H1 (cell line): Measurements from ENCODE around the gene C3. TPM values are rescaled to one million over a fixed set of nuclear protein-coding genes. Genes with fewer than 3 reads are reported as not detected.

ENCODE experiments used
- microRNA-seq, 2 experiments: library from miRNA; unstranded; fragments of <30 nt; microRNA quantifications; one replicate each; pipeline versions ENCODE4 to v1.2.0, GENCODE V29; 2016 to 2020; ENCODE audit warnings: borderline microRNAs expressed in 2 of 2, borderline number of aligned reads in 2 of 2, borderline replicate concordance in 1 of 2
- polyA plus RNA-seq, 7 experiments: library from polyadenylated mRNA; depleted of rRNA in 3 of 7; stranded (reverse) in 5 of 7; unstranded in 2 of 7; fragments of >200 nt in 5 of 7; fragments of 200-250 nt in 2 of 7; gene quantifications; 1 replicate in 5 of 7; 2 replicates in 1 of 7; 4 replicates in 1 of 7; pipeline versions ENCODE4 v1.2.1 to v1.2.3, GENCODE V29; 2011 to 2013; ENCODE audit warnings: missing spikeins in 2 of 7, mixed read lengths in 2 of 7
- total RNA-seq: library from RNA; stranded (reverse); fragmentation: NEBNext Ultra II Directional; extraction: Animal tissue kit (Norgen Biotek cat#: 25700); gene quantifications from 2 replicates; pipeline ENCODE4 v1.2.1, GENCODE V29; 2021

Gene C3
- total and polyA plus RNA-seq, 2 of the 8 experiments (the other 6 are each of a cell fraction or from before 2014, with no cell fraction given), result 6.4 to 12.8 TPM

Small RNA genes lying within 50 kb of the gene (microRNA-seq; reads per million reads assigned to microRNA genes)
- 0 reads per million in 2 experiments for gene MIR6791

Other genes with a start within 250 kb of the C3 start
- 3.7 and 4.0 TPM in 2 replicates for gene DENND1C, start 238.9 kb downstream of the C3 start, total RNA-seq
- gene DENND1C, start 238.9 kb downstream of the C3 start, polyA plus RNA-seq (2011; rRNA removed), result 3.6 and 3.9 TPM in 2 replicates
- gene TUBB4A, start 218.3 kb downstream of the C3 start, total RNA-seq, result 21.2 and 30.4 TPM in 2 replicates
- gene TUBB4A, start 218.3 kb downstream of the C3 start, polyA plus RNA-seq (2011; rRNA removed), result 16.8 and 29.9 TPM in 2 replicates
- gene TNFSF9, start 189.6 kb downstream of the C3 start, total RNA-seq, result 1.7 and 1.8 TPM in 2 replicates
- gene TNFSF9, start 189.6 kb downstream of the C3 start, polyA plus RNA-seq (2011; rRNA removed), result 4.4 TPM in 2 replicates
- gene CD70, start 129.5 kb downstream of the C3 start, total RNA-seq, result 0.84 and 1.3 TPM in 2 replicates
- 12.0 and 13.0 TPM in 2 replicates for gene CD70, start 129.5 kb downstream of the C3 start, polyA plus RNA-seq (2011; rRNA removed)
- not detected in 2 replicates for gene TNFSF14, start 50.5 kb downstream of the C3 start, total RNA-seq
- gene TNFSF14, start 50.5 kb downstream of the C3 start, polyA plus RNA-seq (2011; rRNA removed), result 0.03 TPM in 1 of 2 replicates, not detected in the other
- gene GPR108, start 16.9 kb upstream of the C3 start, total RNA-seq, result 34.9 and 35.3 TPM in 2 replicates
- gene GPR108, start 16.9 kb upstream of the C3 start, polyA plus RNA-seq (2011; rRNA removed), result 46.0 and 63.9 TPM in 2 replicates
- 69.3 and 69.5 TPM in 2 replicates for gene TRIP10, start 19.0 kb upstream of the C3 start, total RNA-seq
- 27.8 and 38.0 TPM in 2 replicates for gene TRIP10, start 19.0 kb upstream of the C3 start, polyA plus RNA-seq (2011; rRNA removed)
- gene SH2D3A, start 46.8 kb upstream of the C3 start, total RNA-seq, result 20.0 and 22.1 TPM in 2 replicates
- 14.5 and 22.8 TPM in 2 replicates for gene SH2D3A, start 46.8 kb upstream of the C3 start, polyA plus RNA-seq (2011; rRNA removed)
- 0.21 and 0.22 TPM in 2 replicates for gene VAV1, start 52.1 kb upstream of the C3 start, total RNA-seq
- 0.21 and 0.46 TPM in 2 replicates for gene VAV1, start 52.1 kb upstream of the C3 start, polyA plus RNA-seq (2011; rRNA removed)
- gene ADGRE1, start 166.9 kb upstream of the C3 start, total RNA-seq, result not detected in 2 replicates
- not detected in 2 replicates for gene ADGRE1, start 166.9 kb upstream of the C3 start, polyA plus RNA-seq (2011; rRNA removed)